NCI-H226 (cell line): Measurements from ENCODE around the gene ZDHHC17.
"Not testable (repeated sequence)": the region's sequence is repeated elsewhere in the genome, so short reads cannot be mapped to it uniquely, and the experiment has no call there.

Source experiments
- DNase-seq: peaks from one replicate; pipeline ENCODE4 v3.0.0-alpha.2; 2015

ZDHHC17 gene

GRCh38 chr12:76763746-76764675, at the start of gene ZDHHC17:
ZDHHC17 (plus strand) TSS chr12:76764115; CDS start chr12:76764237, 122 bp downstream.
- peak; percentile 97 for DNase-seq

GRCh38 chr12:76714415-76714814, 49.5 kb upstream of the ZDHHC17 start:
- DNase-seq: no peak

- no peak for DNase-seq
Observed at GRCh38 chr12:76714861-76715260, 49.1 kb upstream of the ZDHHC17 start.

GRCh38 chr12:76715332-76715731, 48.6 kb upstream of the ZDHHC17 start:
- DNase-seq: no peak

- no peak for DNase-seq
Observed at GRCh38 chr12:76717314-76717713, 46.6 kb upstream of the ZDHHC17 start.

- DNase-seq: peak; percentile 90
Observed at GRCh38 chr12:76719171-76720041, 44.5 kb upstream of the ZDHHC17 start.

- DNase-seq: peak; percentile 98
Observed at GRCh38 chr12:76720068-76720467, 43.8 kb upstream of the ZDHHC17 start.

- DNase-seq: no peak
Observed at GRCh38 chr12:76726626-76727025, 37.3 kb upstream of the ZDHHC17 start.

- DNase-seq: not testable (repeated sequence)
Observed at GRCh38 chr12:76732188-76732587, 31.7 kb upstream of the ZDHHC17 start.

- not testable (repeated sequence) for DNase-seq
Observed at GRCh38 chr12:76737689-76738088, 26.2 kb upstream of the ZDHHC17 start.

GRCh38 chr12:76738824-76739579, 24.9 kb upstream of the ZDHHC17 start:
- DNase-seq: no peak

GRCh38 chr12:76739896-76740295, 24.0 kb upstream of the ZDHHC17 start:
- no peak for DNase-seq

GRCh38 chr12:76740501-76740900, 23.4 kb upstream of the ZDHHC17 start:
- DNase-seq: no peak

GRCh38 chr12:76745343-76745742, 18.6 kb upstream of the ZDHHC17 start:
- DNase-seq: no peak

- no peak for DNase-seq
Observed at GRCh38 chr12:76746516-76746915, 17.4 kb upstream of the ZDHHC17 start.

GRCh38 chr12:76747245-76747644, 16.7 kb upstream of the ZDHHC17 start:
- no peak for DNase-seq

- no peak for DNase-seq
Observed at GRCh38 chr12:76755829-76756379, 8.0 kb upstream of the ZDHHC17 start.

- no peak for DNase-seq
Observed at GRCh38 chr12:76757694-76758093, 6.2 kb upstream of the ZDHHC17 start.

GRCh38 chr12:76762601-76762980, 1.3 kb upstream of the ZDHHC17 start:
- DNase-seq: no peak

GRCh38 chr12:76764856-76765255, 941 bp downstream of the ZDHHC17 start:
- no peak for DNase-seq

- no peak for DNase-seq
Observed at GRCh38 chr12:76765598-76765997, 1.7 kb downstream of the ZDHHC17 start.

GRCh38 chr12:76766161-76766560, 2.2 kb downstream of the ZDHHC17 start:
- no peak for DNase-seq

GRCh38 chr12:76768576-76768975, 4.7 kb downstream of the ZDHHC17 start:
- no peak for DNase-seq
